Stimulated activated naive CD8-positive, alpha-beta T cell treated with anti-CD3 and anti-CD28 coated beads, Interleukin-15, Interleukin-2, amounts not matched to agents 100 ng/mL and 50 ng/mL, for 24 hours (primary cell): ENCODE measurements around the gene ADK.
A peak's percentile ranks its signal among the peaks of the same experiment; 100 is the strongest.

ENCODE experiments used
- H3K27ac Mint-ChIP-seq: one replicate; pipeline ENCODE4 v1.8.0; 2021; ENCODE audit warnings: mild to moderate bottlenecking, mixed read lengths
- H3K27me3 Mint-ChIP-seq: one replicate; pipeline ENCODE4 v1.8.0; 2021; ENCODE audit warnings: mixed read lengths
- H3K36me3 Mint-ChIP-seq: one replicate; pipeline ENCODE4 v1.8.0; 2021; ENCODE audit warnings: low read depth, mixed read lengths
- H3K4me1 Mint-ChIP-seq: one replicate; pipeline ENCODE4 v1.8.0; 2021; ENCODE audit warnings: low read depth, mixed read lengths
- H3K4me3 Mint-ChIP-seq: one replicate; pipeline ENCODE4 v1.8.0; 2021; ENCODE audit warnings: mild to moderate bottlenecking, mixed read lengths
- H3K9me3 Mint-ChIP-seq: one replicate; pipeline ENCODE4 v1.8.0; 2021; ENCODE audit warnings: mixed read lengths

Gene ADK

DNA sequence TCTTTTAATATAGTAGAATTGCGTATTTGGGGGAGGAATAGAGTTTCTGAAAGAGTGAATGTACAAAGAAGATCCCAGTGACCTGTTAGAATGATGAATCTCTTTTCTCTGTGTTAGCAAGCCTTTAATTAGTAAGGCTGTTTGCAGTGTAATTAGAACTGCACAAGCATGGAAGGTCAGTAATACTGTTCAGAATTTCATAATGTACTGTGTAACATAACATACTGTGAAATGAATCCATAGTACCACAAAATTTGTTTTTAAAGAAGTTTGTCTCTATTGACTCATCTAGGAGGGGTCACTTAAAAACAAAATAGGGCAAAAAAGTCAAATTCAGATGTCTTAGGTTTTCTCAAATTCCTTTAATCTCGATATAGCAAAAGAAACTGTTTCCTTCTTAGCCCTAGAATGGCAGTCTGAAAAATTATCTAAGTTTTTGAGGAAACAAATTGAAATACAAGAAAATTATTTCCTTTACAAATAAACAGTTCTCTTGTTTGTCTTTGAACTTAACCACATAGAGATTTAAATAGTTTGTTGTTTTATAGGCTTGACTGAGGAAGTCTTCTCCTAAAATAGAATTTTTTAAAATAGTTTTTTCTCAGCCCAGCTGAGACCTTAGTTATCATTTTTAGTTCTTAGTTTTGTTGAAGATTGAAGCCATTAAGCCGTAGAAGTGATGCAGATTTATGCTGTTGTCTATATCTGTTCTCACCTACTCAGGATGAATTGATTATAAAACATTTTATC lies 12.5 kb downstream of the ADK start:
- Mint-ChIP-seq H3K9me3 (no peaks in the 10 kb centered on the region), H3K4me1 (peaks cover 27% of the 10 kb centered on the region), H3K27me3 (no peaks in the 10 kb centered on the region), H3K36me3 (no peaks in the 10 kb centered on the region), H3K4me3 (no peak overlapping the region), H3K27ac (no peak overlapping the region)

DNA sequence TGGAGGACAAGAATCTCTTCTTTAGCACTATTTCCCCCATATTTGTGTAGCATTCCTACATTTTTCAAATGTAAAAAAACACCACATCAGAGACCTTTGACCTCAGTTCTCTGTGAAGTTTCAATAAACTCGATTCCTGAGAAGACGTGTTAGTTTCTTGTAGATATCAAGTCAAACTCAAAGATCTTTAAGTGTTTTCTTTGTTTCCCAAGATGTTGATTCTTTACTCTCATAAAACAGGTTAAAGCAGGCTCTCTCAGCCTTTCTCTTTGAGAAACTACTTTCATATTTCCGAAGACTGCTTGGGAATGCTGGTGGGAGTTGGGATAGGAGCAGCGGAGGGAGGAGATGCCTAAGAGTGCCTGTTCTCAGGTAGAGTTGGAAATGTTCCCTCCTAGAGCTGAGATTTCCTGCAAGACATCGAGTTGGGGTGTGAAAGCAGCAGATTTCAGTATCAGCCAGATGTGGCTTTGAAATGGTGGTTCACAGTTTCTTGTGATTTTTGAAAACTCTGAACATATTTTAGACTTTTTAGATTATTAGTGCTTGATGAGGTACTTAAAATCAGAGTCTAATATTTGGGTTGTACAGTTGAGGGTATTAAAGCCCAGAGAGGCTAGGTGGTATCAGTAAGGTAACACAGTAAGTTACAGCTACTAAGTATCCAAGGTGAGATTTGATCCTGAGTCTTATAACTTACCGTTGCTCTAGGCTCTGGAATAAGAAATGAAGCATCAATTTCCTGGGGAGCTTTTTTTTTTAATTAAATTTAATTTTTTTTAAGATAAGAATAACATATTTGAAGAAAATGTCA lies 13.9 kb downstream of the ADK start:
- H3K4me3 Mint-ChIP-seq = no peak overlapping the region
- peak overlapping the region; percentile 22 for H3K27ac Mint-ChIP-seq
- H3K4me1 Mint-ChIP-seq = peaks cover 39% of the 10 kb centered on the region
- H3K36me3 Mint-ChIP-seq = peaks cover 5% of the 10 kb centered on the region
- H3K27me3 Mint-ChIP-seq = no peaks in the 10 kb centered on the region
- no peaks in the 10 kb centered on the region for H3K9me3 Mint-ChIP-seq

DNA sequence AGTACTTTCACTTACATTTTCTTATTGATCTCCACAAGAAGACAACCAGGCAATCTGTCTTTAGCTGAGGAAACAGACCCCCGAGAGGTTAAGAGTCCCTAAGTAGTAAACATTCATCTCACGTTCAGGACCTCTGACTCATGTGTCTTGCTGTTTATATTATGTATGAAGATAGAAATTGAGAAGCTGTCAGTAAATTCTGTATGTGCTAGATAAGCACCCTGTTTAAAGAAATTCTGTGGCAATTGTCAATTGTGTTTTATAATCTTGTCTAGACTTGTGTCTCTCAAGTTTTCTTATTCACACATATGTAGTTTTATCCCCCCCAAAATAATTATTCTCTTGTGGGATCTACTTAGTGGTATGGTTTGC lies 14.5 kb downstream of the ADK start:
- H3K4me3 Mint-ChIP-seq = no peak overlapping the region
- peaks cover 5% of the 10 kb centered on the region for H3K36me3 Mint-ChIP-seq
- H3K27me3 Mint-ChIP-seq = no peaks in the 10 kb centered on the region

DNA sequence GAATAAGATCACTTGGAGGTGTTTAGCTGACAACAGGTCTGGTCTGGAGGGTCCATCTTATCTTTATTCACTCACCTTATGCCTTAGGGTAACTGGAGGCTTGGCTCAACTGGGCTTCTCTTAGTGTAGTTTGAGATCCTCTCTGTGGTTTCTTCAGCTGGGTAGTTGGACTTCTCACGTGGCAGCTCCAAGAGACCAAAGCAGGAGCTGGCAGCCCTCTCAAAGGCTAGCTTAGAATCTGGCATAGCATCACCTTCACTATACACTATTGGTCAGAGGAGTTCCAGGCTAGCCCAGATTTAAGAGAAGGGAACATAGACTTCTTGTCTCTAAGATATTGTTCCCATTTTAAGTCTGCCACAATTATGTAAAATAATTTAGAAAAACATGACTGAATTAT lies 16.4 kb downstream of the ADK start:
- Mint-ChIP-seq H3K4me3 (no peak overlapping the region), H3K27ac (no peak overlapping the region), H3K9me3 (no peaks in the 10 kb centered on the region), H3K4me1 (peaks cover 46% of the 10 kb centered on the region), H3K27me3 (no peaks in the 10 kb centered on the region), H3K36me3 (peaks cover 5% of the 10 kb centered on the region)

More for the DNA sequence above, 14.5 kb downstream of the ADK start:
- Mint-ChIP-seq H3K9me3 (no peaks in the 10 kb centered on the region), H3K4me1 (peaks cover 39% of the 10 kb centered on the region), H3K27ac (no peak overlapping the region)

DNA sequence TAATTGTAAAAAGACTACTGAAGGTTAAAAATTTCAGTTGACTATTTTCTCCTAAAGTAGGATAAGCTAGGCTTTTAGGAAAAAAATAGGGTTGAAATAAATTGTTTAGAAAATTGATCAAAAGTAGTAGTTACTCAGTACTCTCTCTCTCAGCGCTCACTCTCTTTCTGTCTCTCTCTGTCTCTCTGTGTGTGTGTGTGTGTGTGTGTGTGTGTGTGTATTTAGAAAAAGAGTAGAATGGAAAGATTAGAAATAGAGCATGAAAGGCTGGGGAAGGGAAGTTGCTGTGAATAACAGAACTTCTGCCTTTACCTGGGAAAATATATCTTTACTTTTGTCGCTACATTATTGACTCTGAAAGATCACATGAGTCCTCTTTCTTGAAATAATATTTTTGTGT lies 20.6 kb downstream of the ADK start:
- H3K4me3 Mint-ChIP-seq = no peak overlapping the region
- H3K27ac Mint-ChIP-seq = no peak overlapping the region
- H3K27me3 Mint-ChIP-seq = no peaks in the 10 kb centered on the region
- peaks cover 40% of the 10 kb centered on the region for H3K4me1 Mint-ChIP-seq
- no peaks in the 10 kb centered on the region for H3K9me3 Mint-ChIP-seq
- peaks cover 5% of the 10 kb centered on the region for H3K36me3 Mint-ChIP-seq

DNA sequence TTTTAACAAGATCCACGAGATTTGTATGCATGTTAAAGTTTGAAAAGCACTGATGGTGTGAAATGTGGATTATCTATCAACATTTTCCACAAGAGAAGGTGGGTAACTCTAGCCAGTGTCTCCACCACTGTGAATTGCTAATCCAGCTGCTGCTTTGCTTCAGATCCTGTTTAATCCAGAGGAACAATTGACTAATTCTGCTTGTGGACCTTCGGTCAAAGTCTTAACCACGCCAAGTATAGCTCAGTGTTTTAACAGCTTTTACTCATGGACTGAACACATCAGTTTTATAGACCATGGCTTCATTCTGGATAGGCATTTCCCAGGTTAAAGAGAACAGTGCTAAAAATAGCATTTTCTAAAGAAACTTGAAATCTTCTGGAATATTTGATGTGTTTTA lies 23.5 kb downstream of the ADK start:
- Mint-ChIP-seq H3K27ac (no peak overlapping the region), H3K27me3 (no peaks in the 10 kb centered on the region), H3K9me3 (no peaks in the 10 kb centered on the region), H3K4me3 (no peak overlapping the region), H3K4me1 (peaks cover 42% of the 10 kb centered on the region), H3K36me3 (peaks cover 6% of the 10 kb centered on the region)

DNA sequence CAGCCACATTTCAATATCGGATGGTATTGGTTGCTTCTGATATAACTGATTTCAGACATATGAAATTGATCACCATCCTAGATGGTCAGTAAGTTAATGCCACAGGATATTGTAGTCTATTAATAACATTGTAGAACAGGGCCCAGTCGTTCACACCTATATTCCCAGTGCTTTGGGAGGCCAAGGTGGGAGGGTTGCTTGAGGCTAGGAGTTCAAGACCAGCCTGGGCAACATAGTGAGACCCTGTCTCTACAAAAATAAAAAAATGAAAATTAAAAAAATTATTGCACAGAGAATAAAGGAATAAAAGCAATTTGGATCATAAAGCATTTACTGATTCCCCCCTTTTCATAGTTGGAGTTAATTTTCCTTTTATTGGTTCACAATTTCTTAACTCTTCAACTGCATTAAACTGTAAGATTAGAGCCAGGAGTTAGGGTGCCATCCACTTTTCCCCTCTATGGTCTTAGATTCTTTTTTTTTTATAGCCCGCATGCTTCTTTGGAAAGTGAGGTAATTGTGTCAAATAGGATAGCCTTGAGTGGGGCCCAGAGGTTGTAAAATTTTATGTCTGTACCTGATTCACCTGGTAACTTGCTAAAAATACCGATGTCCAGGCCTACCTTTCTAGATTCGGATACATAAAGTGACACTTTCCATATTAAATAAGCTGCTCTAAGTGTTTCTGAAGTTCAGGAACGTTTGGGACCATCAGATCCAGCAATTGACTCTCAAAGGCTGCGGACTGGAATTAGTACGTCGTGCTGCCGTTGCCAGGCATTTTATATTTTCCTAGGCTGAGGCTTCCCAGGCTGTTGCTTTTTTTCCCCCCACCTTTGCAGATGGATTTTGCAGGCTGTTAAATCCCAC lies 24.7 kb downstream of the ADK start:
- Mint-ChIP-seq H3K27ac (peak overlapping the region; percentile 96), H3K9me3 (no peaks in the 10 kb centered on the region), H3K4me1 (peaks cover 46% of the 10 kb centered on the region), H3K27me3 (no peaks in the 10 kb centered on the region), H3K4me3 (peak overlapping the region; percentile 97), H3K36me3 (peaks cover 9% of the 10 kb centered on the region)

DNA sequence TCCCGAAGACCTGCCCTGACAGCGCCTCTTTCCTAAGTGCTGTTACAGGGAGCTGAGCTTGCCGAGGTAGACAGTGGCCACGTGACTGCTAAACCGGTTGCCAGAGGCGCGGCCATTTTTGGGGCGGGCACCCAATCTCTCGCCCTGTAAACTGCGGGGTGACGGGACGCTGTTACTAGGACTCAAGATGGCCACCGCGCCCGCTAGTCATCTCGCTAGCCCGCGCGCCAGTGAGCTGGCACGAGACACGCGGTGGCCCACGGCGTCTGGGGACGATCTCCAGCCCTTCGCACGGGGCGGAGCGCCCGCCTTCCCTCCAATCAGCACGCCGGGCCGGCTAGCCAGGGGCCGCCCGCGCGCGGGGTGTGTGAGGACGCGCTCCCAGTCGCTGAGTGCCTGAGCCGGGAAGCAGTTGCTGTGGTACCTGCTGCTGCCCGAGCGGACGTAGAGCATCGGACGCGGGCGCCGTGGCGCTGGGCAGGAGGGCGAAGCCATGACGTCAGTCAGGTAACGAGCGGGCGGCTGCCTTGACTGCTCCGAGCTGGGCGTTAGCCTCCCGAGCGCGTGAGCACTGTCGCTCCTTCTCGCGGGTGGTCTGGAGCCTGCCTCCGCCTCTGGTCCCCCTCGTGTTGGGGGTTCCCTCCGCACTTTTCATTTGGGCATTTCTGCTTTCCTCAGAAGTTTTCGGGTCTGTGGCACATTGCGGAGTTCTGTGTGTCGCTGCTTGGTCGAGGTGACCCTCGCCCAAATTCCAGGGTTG lies 25.5 kb downstream of the ADK start:
- peak overlapping the region; percentile 96 for H3K27ac Mint-ChIP-seq
- H3K4me3 Mint-ChIP-seq = peak overlapping the region; percentile 97
- H3K4me1 Mint-ChIP-seq = peaks cover 49% of the 10 kb centered on the region

DNA sequence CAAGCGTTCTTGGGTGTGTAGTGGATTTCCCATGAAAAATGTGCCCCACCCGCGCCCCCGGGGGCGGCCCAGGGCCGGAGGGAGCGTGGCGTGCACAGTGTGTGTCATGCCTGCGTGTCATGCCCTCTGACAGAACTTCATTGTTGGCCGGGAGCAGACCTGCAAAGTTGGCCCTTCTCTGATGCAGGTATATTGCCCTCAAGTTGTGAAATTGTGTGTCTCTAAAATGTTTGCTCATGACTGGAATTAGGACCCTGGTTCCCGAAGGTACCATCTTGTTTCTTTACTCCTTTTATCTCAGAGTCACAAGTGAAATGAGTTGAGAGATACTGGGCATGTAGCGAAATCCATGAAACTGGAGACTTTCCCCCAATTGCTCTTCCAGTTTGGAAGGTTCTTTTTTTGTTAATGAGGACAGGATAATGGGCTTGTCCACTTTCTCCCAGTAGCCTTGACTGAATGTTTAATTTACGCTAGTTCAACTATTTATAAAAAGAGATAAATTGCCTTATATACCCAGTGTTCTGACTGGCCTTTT lies 26.2 kb downstream of the ADK start:
- Mint-ChIP-seq H3K4me3 (peak overlapping the region; percentile 97), H3K27me3 (no peaks in the 10 kb centered on the region), H3K9me3 (no peaks in the 10 kb centered on the region), H3K36me3 (peaks cover 13% of the 10 kb centered on the region), H3K4me1 (peaks cover 53% of the 10 kb centered on the region), H3K27ac (peak overlapping the region; percentile 96)

More for the DNA sequence above, 25.5 kb downstream of the ADK start:
- H3K9me3 Mint-ChIP-seq = no peaks in the 10 kb centered on the region
- H3K36me3 Mint-ChIP-seq = peaks cover 9% of the 10 kb centered on the region
- H3K27me3 Mint-ChIP-seq = no peaks in the 10 kb centered on the region

DNA sequence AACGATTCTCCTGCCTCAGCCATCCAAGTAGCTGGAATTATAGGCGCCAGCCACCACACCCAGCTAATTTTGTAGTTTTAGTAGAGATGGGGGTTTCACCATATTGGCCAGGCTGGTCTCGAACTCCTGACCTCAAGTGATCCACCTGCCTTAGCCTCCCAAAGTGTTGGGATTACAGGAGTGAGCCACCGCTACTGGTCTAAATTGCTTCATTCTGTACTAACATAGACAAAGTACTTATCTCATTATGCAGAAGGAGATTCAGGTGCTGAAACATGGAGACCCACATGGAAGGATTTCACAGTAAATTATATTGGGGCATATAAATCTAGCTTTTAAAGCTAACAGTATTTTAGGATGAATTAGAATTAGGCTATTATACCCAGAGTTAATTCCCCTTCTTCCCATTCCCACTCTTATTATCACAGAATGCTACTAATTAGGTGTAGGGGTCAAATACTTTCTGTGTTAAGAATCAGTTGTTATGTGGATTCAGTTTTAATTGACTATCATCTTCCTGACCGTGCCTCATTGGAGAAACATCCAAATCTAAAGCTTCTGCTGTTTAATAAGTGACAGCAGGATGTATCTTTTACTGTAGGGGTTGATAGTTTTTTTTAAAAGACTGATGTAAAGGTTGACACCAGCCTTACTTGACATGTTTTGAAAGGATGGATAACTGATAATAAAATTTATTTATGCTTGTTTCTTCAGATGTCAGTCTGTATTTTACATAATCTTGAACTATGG lies 27.2 kb downstream of the ADK start:
- Mint-ChIP-seq H3K27me3 (no peaks in the 10 kb centered on the region), H3K4me3 (peak overlapping the region; percentile 97), H3K9me3 (no peaks in the 10 kb centered on the region), H3K27ac (no peak overlapping the region), H3K4me1 (peaks cover 60% of the 10 kb centered on the region), H3K36me3 (peaks cover 13% of the 10 kb centered on the region)

DNA sequence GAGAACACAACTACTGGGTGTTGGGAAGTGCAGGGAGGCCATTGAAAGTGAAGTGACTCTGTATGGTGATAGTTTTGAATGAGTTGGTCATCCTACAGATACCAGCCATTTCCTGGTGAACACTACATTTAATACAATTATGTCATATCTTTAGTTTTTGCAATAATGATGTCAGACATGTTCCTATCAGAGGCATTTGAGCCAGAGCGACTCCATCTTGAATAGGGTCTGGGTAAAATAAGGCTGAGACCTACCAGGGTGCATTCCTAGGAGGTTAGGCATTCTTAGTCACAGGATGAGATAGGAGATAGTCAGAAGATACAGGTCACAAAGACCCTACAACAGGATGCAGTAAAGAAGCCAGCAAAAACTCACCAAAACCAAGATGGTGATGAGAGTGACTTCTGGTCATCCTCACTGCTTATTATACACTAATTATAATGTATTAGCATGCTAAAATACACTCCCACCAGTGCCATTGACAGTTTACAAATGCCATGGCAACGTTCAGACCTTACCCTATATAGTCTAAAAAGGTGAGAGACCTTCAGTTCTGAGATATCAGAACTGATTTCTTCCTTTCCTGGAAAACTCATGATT lies 28.2 kb downstream of the ADK start:
- Mint-ChIP-seq H3K36me3 (peaks cover 13% of the 10 kb centered on the region), H3K27me3 (no peaks in the 10 kb centered on the region), H3K9me3 (no peaks in the 10 kb centered on the region), H3K4me1 (peaks cover 60% of the 10 kb centered on the region), H3K4me3 (peak overlapping the region; percentile 97), H3K27ac (peak overlapping the region; percentile 24)

DNA sequence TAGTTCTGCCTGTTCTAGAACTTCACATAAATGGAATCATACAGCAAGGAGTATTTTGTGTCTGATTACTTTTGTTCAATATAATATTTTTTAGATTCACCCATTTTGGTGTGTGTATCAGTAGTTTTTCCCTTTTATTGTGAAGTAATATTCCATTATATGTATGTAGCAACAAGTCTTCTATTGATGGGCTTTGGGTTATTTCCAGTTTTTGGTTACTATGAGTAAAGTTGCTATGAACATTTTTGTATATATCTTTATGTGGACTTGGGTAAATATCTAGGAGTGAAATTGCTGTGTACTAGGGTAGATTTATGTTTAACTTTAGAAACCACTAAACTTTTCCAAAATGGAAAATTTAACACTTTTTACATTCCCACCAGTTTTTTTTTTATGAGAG lies 35.7 kb downstream of the ADK start:
- peaks cover 66% of the 10 kb centered on the region for H3K4me1 Mint-ChIP-seq
- H3K9me3 Mint-ChIP-seq = no peaks in the 10 kb centered on the region
- peak overlapping the region; percentile 50 for H3K27ac Mint-ChIP-seq
- H3K36me3 Mint-ChIP-seq = peaks cover 19% of the 10 kb centered on the region
- H3K27me3 Mint-ChIP-seq = no peaks in the 10 kb centered on the region
- H3K4me3 Mint-ChIP-seq = peak overlapping the region; percentile 9

DNA sequence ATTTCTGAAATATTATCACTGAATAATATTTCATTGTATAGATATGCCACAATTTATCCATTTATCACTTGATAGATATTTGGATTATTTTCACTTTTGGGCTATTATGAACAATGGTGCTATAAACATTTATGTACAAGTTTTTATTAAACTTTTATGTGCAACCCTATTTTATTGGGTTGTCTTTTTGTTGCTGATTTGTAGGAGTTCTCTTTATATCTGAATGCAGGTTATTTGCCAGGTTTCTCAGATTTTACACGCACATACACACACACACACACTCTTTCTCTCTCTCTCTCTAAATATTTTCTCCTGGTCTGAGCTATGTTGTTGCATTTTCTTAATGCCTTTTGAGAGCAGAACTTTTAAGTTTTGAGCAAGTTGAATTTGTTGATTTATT lies 36.2 kb downstream of the ADK start:
- Mint-ChIP-seq H3K36me3 (peaks cover 15% of the 10 kb centered on the region), H3K9me3 (no peaks in the 10 kb centered on the region), H3K27ac (peak overlapping the region; percentile 81), H3K4me1 (peaks cover 66% of the 10 kb centered on the region), H3K4me3 (no peak overlapping the region), H3K27me3 (no peaks in the 10 kb centered on the region)
